K562 (cell line): ENCODE results near the gene MRPL41. TPM values are rescaled to one million over a fixed set of nuclear protein-coding genes. Genes with fewer than 3 reads are reported as not detected.

ENCODE experiments used
- GTF2E2 ChIP-seq: fragments of 200-800 bp; sonication (Bioruptor generic); IDR thresholded peaks from 2 replicates; pipeline ENCODE4 v1.6.1; 2016; ENCODE audit warnings: missing genetic modification characterization, missing compliant biosample characterization
- NFYB ChIP-seq: IDR thresholded peaks from 2 replicates; pipeline ENCODE4 v1.6.1; 2011; ENCODE audit warnings: mild to moderate bottlenecking, moderate library complexity; ENCODE audit not compliant: insufficient read length; ENCODE audit errors: extremely low read depth
- SMARCE1 ChIP-seq: fragments of 450-650 bp; IDR thresholded peaks from 2 replicates; pipeline ENCODE4 v1.7.1; 2016; ENCODE audit warnings: mild to moderate bottlenecking
- SNRNP70 ChIP-seq: fragments of 200-400 bp; formaldehyde crosslinking; optimal IDR thresholded peaks from 2 replicates; pipeline ENCODE3; 2017; ENCODE audit warnings: low read depth, low read length
- XRCC5 ChIP-seq: fragments of 200-400 bp; formaldehyde crosslinking; IDR thresholded peaks from 2 replicates; pipeline ENCODE4 v1.6.1; 2017; ENCODE audit warnings: low read depth, mild to moderate bottlenecking, low read length
- ZNF24 ChIP-seq: fragments of 450-650 bp; IDR thresholded peaks from 2 replicates; pipeline ENCODE4 v1.6.1; 2016
- polyA plus RNA-seq, 8 experiments: library from polyadenylated mRNA; depleted of rRNA in 4 of 8; stranded (reverse) in 5 of 8; unstranded in 3 of 8; fragments of >200 nt; fragmentation: Nextera tagmentation in 2 of 8; fragmentation: Illumina TruSeq in 1 of 8; extraction: Ambion mirVana in 2 of 8; extraction: Trizol in 1 of 8; gene quantifications; 2 replicates each; pipeline versions ENCODE4 v1.2.1 to v1.2.3, GENCODE V29; 2011 to 2014; ENCODE audit warnings: inconsistent platforms in 1 of 8, missing spikeins in 1 of 8
- total RNA-seq, 7 experiments: library from RNA; depleted of rRNA in 6 of 7; stranded (reverse); fragments of >200 nt in 6 of 7; fragmentation: Illumina TruSeq in 2 of 7; extraction: Trizol in 2 of 7; gene quantifications; 2 replicates each; pipeline versions ENCODE4 v1.2.1 to v1.2.3, GENCODE V29; 2011 to 2021; ENCODE audit warnings: low replicate concordance in 1 of 7
- TF ChIP-seq, protein P1 (sequence below): fragments of 450-650 bp; formaldehyde crosslinking; IDR thresholded peaks from 2 replicates; pipeline ENCODE4 v1.4.0; 2020; ENCODE audit warnings: mild to moderate bottlenecking, moderate library complexity
- TF ChIP-seq, protein P2 (sequence below): sonication (generic); formaldehyde crosslinking; IDR thresholded peaks from 2 replicates; pipeline ENCODE4 v1.8.0; 2022; ENCODE audit warnings: missing genetic modification reagents, mild to moderate bottlenecking, moderate library complexity, borderline replicate concordance
- TF ChIP-seq, protein P3 (sequence below), 2 experiments: fragments of 450-650 bp; IDR thresholded peaks; 2 replicates each; pipeline ENCODE4 v1.6.1; 2016; ENCODE audit warnings: mild to moderate bottlenecking in 2 of 2, borderline replicate concordance in 1 of 2, low read depth in 1 of 2, moderate library complexity in 1 of 2
- TF ChIP-seq, protein P4 (sequence below): sonication (generic); formaldehyde crosslinking; IDR thresholded peaks from 2 replicates; pipeline ENCODE4 v1.8.0; 2023; ENCODE audit warnings: missing genetic modification reagents, mild to moderate bottlenecking, borderline replicate concordance

Gene MRPL41
- total and polyA plus RNA-seq, 9 of the 15 experiments (the other 6 are each of a cell fraction or from before 2014, with no cell fraction given), result 2.6 to 259 (median 21.6) TPM

DNA sequence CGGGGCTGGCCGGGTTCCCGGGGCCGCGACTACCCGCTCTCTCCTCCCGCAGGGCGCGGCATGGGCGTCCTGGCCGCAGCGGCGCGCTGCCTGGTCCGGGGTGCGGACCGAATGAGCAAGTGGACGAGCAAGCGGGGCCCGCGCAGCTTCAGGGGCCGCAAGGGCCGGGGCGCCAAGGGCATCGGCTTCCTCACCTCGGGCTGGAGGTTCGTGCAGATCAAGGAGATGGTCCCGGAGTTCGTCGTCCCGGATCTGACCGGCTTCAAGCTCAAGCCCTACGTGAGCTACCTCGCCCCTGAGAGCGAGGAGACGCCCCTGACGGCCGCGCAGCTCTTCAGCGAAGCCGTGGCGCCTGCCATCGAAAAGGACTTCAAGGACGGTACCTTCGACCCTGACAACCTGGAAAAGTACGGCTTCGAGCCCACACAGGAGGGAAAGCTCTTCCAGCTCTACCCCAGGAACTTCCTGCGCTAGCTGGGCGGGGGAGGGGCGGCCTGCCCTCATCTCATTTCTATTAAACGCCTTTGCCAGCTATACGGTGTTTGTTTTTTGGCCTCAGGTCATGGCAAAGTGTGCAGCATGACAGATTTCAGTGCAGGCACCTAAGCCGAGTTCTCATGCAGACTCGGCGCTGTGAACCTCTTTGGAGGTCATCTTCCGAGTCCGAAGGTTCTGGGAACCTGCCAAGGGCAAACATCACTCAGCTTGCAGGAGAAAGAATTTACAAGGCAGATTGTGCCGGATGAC is 516 bp downstream of the MRPL41 start (continued):
- TF ChIP-seq ZNF24 (no peak), SNRNP70 (no peak), NFYB (no peak), XRCC5 (no peak), SMARCE1 (no peak), GTF2E2 (tag) (no peak)
- TF ChIP-seq, protein P1, sequence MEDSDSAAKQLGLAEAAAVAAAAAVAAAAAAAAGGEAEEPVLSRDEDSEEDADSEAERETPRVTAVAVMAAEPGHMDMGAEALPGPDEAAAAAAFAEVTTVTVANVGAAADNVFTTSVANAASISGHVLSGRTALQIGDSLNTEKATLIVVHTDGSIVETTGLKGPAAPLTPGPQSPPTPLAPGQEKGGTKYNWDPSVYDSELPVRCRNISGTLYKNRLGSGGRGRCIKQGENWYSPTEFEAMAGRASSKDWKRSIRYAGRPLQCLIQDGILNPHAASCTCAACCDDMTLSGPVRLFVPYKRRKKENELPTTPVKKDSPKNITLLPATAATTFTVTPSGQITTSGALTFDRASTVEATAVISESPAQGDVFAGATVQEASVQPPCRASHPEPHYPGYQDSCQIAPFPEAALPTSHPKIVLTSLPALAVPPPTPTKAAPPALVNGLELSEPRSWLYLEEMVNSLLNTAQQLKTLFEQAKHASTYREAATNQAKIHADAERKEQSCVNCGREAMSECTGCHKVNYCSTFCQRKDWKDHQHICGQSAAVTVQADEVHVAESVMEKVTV (CRISPR knock-in tag), result no peak
- TF ChIP-seq, protein P2, sequence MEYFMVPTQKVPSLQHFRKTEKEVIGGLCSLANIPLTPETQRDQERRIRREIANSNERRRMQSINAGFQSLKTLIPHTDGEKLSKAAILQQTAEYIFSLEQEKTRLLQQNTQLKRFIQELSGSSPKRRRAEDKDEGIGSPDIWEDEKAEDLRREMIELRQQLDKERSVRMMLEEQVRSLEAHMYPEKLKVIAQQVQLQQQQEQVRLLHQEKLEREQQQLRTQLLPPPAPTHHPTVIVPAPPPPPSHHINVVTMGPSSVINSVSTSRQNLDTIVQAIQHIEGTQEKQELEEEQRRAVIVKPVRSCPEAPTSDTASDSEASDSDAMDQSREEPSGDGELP (CRISPR knock-in tag), result peak; percentile 20; the same call in 1 of the 2 replicates
- TF ChIP-seq, protein P3, sequence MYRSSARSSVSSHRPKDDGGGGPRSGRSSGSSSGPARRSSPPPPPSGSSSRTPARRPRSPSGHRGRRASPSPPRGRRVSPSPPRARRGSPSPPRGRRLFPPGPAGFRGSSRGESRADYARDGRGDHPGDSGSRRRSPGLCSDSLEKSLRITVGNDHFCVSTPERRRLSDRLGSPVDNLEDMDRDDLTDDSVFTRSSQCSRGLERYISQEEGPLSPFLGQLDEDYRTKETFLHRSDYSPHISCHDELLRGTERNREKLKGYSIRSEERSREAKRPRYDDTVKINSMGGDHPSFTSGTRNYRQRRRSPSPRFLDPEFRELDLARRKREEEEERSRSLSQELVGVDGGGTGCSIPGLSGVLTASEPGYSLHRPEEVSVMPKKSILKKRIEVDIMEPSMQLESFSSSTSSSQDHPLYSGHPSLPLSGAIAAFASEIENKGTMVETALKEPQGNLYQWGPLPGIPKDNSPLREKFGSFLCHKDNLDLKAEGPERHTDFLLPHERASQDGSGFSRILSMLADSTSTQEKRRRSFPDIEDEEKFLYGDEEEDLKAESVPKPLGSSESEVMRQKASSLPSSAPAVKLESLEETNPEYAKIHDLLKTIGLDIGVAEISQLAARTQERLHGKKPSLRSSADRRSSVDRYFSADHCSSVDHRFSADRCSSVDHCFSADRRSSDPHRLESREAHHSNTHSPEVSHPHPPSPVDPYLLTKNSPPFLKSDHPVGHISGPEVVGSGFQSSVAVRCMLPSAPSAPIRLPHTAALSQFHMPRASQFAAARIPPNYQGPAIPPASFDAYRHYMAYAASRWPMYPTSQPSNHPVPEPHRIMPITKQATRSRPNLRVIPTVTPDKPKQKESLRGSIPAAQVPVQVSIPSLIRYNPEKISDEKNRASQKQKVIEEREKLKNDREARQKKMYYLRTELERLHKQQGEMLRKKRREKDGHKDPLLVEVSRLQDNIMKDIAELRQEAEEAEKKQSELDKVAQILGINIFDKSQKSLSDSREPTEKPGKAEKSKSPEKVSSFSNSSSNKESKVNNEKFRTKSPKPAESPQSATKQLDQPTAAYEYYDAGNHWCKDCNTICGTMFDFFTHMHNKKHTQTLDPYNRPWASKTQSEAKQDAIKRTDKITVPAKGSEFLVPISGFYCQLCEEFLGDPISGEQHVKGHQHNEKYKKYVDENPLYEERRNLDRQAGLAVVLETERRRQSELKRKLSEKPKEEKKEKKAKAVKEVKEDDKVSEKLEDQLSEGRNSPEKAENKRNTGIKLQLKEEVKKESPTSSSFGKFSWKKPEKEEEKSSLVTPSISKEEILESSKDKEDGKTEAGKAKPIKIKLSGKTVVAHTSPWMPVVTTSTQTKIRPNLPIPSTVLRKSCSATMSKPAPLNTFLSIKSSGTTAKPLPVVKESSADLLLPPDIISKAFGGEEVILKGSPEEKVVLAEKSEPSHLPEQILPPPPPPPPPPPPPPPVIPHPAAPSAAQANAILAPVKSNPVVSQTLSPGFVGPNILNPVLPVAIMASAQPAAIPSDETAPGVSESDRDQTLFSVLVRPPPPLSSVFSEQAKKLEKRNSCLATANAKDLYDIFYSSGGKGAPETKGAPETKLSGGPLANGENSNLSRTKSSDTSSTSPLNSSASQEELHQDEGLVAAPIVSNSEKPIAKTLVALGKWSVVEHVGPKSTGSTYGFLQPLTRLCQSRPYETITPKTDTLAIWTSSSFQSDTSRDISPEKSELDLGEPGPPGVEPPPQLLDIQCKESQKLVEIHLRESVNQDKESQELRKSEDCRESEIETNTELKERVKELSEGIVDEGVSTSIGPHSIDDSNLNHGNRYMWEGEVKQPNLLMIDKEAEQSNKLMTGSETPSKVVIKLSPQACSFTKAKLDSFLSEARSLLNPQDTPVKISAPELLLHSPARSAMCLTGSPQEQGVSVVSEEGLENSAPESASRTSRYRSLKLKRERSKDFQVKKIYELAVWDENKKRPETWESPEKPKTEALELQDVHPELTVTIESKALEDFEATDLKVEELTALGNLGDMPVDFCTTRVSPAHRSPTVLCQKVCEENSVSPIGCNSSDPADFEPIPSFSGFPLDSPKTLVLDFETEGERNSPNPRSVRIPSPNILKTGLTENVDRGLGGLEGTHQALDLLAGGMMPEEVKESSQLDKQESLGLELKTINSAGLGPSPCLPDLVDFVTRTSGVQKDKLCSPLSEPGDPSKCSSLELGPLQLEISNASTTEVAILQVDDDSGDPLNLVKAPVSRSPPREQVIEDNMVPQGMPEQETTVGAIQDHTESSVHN (IDR thresholded peaks at IDR 0.05; ENCODE audit: borderline replicate concordance in 1 of 2, low read depth in 1 of 2), result no peak
- TF ChIP-seq, protein P4, sequence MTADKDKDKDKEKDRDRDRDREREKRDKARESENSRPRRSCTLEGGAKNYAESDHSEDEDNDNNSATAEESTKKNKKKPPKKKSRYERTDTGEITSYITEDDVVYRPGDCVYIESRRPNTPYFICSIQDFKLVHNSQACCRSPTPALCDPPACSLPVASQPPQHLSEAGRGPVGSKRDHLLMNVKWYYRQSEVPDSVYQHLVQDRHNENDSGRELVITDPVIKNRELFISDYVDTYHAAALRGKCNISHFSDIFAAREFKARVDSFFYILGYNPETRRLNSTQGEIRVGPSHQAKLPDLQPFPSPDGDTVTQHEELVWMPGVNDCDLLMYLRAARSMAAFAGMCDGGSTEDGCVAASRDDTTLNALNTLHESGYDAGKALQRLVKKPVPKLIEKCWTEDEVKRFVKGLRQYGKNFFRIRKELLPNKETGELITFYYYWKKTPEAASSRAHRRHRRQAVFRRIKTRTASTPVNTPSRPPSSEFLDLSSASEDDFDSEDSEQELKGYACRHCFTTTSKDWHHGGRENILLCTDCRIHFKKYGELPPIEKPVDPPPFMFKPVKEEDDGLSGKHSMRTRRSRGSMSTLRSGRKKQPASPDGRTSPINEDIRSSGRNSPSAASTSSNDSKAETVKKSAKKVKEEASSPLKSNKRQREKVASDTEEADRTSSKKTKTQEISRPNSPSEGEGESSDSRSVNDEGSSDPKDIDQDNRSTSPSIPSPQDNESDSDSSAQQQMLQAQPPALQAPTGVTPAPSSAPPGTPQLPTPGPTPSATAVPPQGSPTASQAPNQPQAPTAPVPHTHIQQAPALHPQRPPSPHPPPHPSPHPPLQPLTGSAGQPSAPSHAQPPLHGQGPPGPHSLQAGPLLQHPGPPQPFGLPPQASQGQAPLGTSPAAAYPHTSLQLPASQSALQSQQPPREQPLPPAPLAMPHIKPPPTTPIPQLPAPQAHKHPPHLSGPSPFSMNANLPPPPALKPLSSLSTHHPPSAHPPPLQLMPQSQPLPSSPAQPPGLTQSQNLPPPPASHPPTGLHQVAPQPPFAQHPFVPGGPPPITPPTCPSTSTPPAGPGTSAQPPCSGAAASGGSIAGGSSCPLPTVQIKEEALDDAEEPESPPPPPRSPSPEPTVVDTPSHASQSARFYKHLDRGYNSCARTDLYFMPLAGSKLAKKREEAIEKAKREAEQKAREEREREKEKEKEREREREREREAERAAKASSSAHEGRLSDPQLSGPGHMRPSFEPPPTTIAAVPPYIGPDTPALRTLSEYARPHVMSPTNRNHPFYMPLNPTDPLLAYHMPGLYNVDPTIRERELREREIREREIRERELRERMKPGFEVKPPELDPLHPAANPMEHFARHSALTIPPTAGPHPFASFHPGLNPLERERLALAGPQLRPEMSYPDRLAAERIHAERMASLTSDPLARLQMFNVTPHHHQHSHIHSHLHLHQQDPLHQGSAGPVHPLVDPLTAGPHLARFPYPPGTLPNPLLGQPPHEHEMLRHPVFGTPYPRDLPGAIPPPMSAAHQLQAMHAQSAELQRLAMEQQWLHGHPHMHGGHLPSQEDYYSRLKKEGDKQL (CRISPR knock-in tag), result no peak
